SK-N-SH (cell line): Measurements from ENCODE around the gene RHOJ. TPM values are rescaled to one million over a fixed set of nuclear protein-coding genes. Genes with fewer than 3 reads are reported as not detected.

Source experiments
- CTCF ChIA-PET: fragments of 300-600, 350-600 bp; formaldehyde crosslinking; extraction: SDS; loops from one replicate; lab custom pipeline; 2021; lab: Yijun Ruan, JAX
- POLR2A ChIA-PET: fragments of 350-600 bp; sonication (Branson Sonifier 250); formaldehyde crosslinking; extraction: SDS; loops from one replicate; lab custom pipeline; 2020; ENCODE audit warnings: antibody characterized with exemption, inconsistent platforms; lab: Yijun Ruan, JAX
- DNase-seq: peaks from one replicate; pipeline ENCODE4 v3.0.0; 2012
- H2AFZ ChIP-seq: fragments of 200-600 bp; sonication (generic); 2 replicates; pipeline ENCODE4 v1.8.1; 2016; ENCODE audit warnings: antibody characterized with exemption, mild to moderate bottlenecking, low read depth
- H3F3A ChIP-seq: fragments of 200-600 bp; sonication (generic); replicated peaks from 2 replicates; pipeline ENCODE3; 2016; ENCODE audit warnings: antibody characterized with exemption, mild to moderate bottlenecking; ENCODE audit not compliant: insufficient read depth
- H3K27ac ChIP-seq, 2 experiments: fragments of 200-500 bp in 1 of 2; fragments of 200-600 bp in 1 of 2; sonication (Bioruptor generic) in 1 of 2; sonication (generic), shearing (Covaris generic) in 1 of 2; 2 replicates each; pipeline versions ENCODE4 v1.5.1 to v1.6.1; 2014 to 2016; ENCODE audit warnings: low read depth in 2 of 2, inconsistent platforms in 1 of 2, low read length in 1 of 2, mild to moderate bottlenecking in 1 of 2, mixed read lengths in 1 of 2
- H3K27me3 ChIP-seq: fragments of 200-600 bp; sonication (generic), shearing (Covaris generic); 2 replicates; pipeline ENCODE4 v1.6.1; 2016; ENCODE audit warnings: mixed run types; ENCODE audit not compliant: insufficient read depth
- H3K36me3 ChIP-seq, 2 experiments: fragments of 200-500 bp in 1 of 2; fragments of 200-600 bp in 1 of 2; sonication (Bioruptor generic) in 1 of 2; sonication (generic) in 1 of 2; replicated peaks in 1 of 2; 2 replicates each; pipeline versions ENCODE3 to v1.5.1; 2014 to 2016; ENCODE audit warnings: low read length in 1 of 2, mild to moderate bottlenecking in 1 of 2; ENCODE audit not compliant: insufficient read depth in 2 of 2, control insufficient read depth in 1 of 2
- H3K4me1 ChIP-seq, 2 experiments: fragments of 200-500 bp in 1 of 2; fragments of 200-600 bp in 1 of 2; sonication (Bioruptor generic) in 1 of 2; sonication (generic), shearing (Covaris generic) in 1 of 2; 2 replicates each; pipeline versions ENCODE4 v1.5.1 to v1.6.1; 2014 to 2016; ENCODE audit warnings: low read depth in 1 of 2, low read length in 1 of 2, mixed run types in 1 of 2; ENCODE audit not compliant: insufficient read depth in 2 of 2, control insufficient read depth in 1 of 2
- H3K4me2 ChIP-seq: fragments of 200-600 bp; sonication (generic), shearing (Covaris generic); 2 replicates; pipeline ENCODE4 v1.6.1; 2017; ENCODE audit warnings: mixed run types
- H3K4me3 ChIP-seq, 2 experiments: fragments of 200-500 bp in 1 of 2; fragments of 200-600 bp in 1 of 2; sonication (Bioruptor generic) in 1 of 2; sonication (generic), shearing (Covaris generic) in 1 of 2; 2 replicates each; pipeline versions ENCODE4 v1.5.1 to v1.8.1; 2014 to 2016; ENCODE audit warnings: low read depth in 2 of 2, inconsistent platforms in 1 of 2, low read length in 1 of 2, mild to moderate bottlenecking in 1 of 2, mixed read lengths in 1 of 2, moderate library complexity in 1 of 2
- H3K79me2 ChIP-seq: fragments of 200-600 bp; sonication (generic); 2 replicates; pipeline ENCODE4 v1.8.1; 2017; ENCODE audit warnings: mild to moderate bottlenecking; ENCODE audit not compliant: insufficient read depth
- H3K9ac ChIP-seq: fragments of 200-600 bp; sonication (generic); 2 replicates; pipeline ENCODE4 v1.6.1; 2017; ENCODE audit warnings: mixed run types
- H3K9me2 ChIP-seq: fragments of 200-600 bp; sonication (generic); 2 replicates; pipeline ENCODE4 v1.6.1; 2017; ENCODE audit warnings: mixed run types
- H3K9me3 ChIP-seq: fragments of 200-600 bp; sonication (generic); 2 replicates; pipeline ENCODE4 v1.6.1; 2017; ENCODE audit warnings: mixed run types, mild to moderate bottlenecking, moderate library complexity
- H4K20me1 ChIP-seq: fragments of 200-600 bp; sonication (generic); 2 replicates; pipeline ENCODE4 v1.6.1; 2017; ENCODE audit warnings: mild to moderate bottlenecking, mixed run types; ENCODE audit not compliant: insufficient read depth
- CHD2 ChIP-seq: fragments of 150-350 bp; IDR thresholded peaks from 2 replicates; pipeline ENCODE4 v1.6.1; 2018; ENCODE audit warnings: low read length; ENCODE audit not compliant: partially characterized antibody
- CTCF ChIP-seq: fragments of 200-600 bp; sonication (generic); IDR thresholded peaks from 2 replicates; pipeline ENCODE4 v1.6.1; 2017; ENCODE audit warnings: antibody characterized with exemption, mild to moderate bottlenecking, moderate library complexity
- FOXJ3 ChIP-seq: sonication (generic); formaldehyde crosslinking; IDR thresholded peaks from 2 replicates; pipeline ENCODE4 v1.5.1; 2020; ENCODE audit warnings: mild to moderate bottlenecking, missing genetic modification reagents
- FOXM1 ChIP-seq: IDR thresholded peaks from 2 replicates; pipeline ENCODE4 v1.4.0; 2012; ENCODE audit warnings: low read depth, mild to moderate bottlenecking
- GATA2 ChIP-seq: sonication (generic); formaldehyde crosslinking; IDR thresholded peaks from 2 replicates; pipeline ENCODE4 v1.5.0; 2020; ENCODE audit warnings: mild to moderate bottlenecking, missing genetic modification reagents
- JUND ChIP-seq: IDR thresholded peaks from 2 replicates; pipeline ENCODE4 v1.4.0; 2012
- NFIC ChIP-seq: IDR thresholded peaks from 2 replicates; pipeline ENCODE4 v1.4.0; 2012; ENCODE audit warnings: borderline replicate concordance
- NRF1 ChIP-seq: IDR thresholded peaks from 2 replicates; pipeline ENCODE4 v1.6.1; 2012; ENCODE audit warnings: low read depth, mild to moderate bottlenecking, low read length
- RCOR1 ChIP-seq: fragments of 150-350 bp; IDR thresholded peaks from 2 replicates; pipeline ENCODE4 v1.6.1; 2017; ENCODE audit warnings: antibody characterized with exemption, low read length
- REST ChIP-seq: IDR thresholded peaks from 2 replicates; pipeline ENCODE4 v1.6.1; 2012; ENCODE audit warnings: mild to moderate bottlenecking, low read depth, low read length, moderate library complexity
- RFX5 ChIP-seq: IDR thresholded peaks from 2 replicates; pipeline ENCODE4 v1.6.1; 2012; ENCODE audit warnings: mild to moderate bottlenecking, improper control_type of control experiment, low read length
- TAF1 ChIP-seq: IDR thresholded peaks from 2 replicates; pipeline ENCODE4 v1.6.1; 2012; ENCODE audit warnings: low read depth, mild to moderate bottlenecking, low read length, moderate library complexity, borderline replicate concordance
- USF2 ChIP-seq: fragments of 150-350 bp; IDR thresholded peaks from 2 replicates; pipeline ENCODE4 v1.6.1; 2017; ENCODE audit warnings: antibody characterized with exemption, low read length, low read depth, borderline replicate concordance
- WGBS: methylation state at CpG from one replicate; pipeline ENCODE4 v1.1.6; 2017; ENCODE audit warnings: low lambda C conversion rate; 5-methylcytosine and 5-hydroxymethylcytosine counted together
- polyA plus RNA-seq, 3 experiments: library from polyadenylated mRNA; depleted of rRNA; stranded (reverse); fragments of >200 nt; gene quantifications; 2 replicates each; pipeline ENCODE4 v1.2.3, GENCODE V29; 2012
- TF ChIP-seq, protein P1 (sequence below): fragments of 150-350 bp; IDR thresholded peaks from 2 replicates; pipeline ENCODE4 v1.6.1; 2016; ENCODE audit warnings: mild to moderate bottlenecking, low read depth, low read length

RHOJ gene
- polyA plus RNA-seq, 1 of the 3 experiments (the other 2 are of a cell fraction), result 12.1 TPM

GRCh38 chr14:63237791-63238190 is 33.5 kb downstream of the RHOJ start:
- WGBS, result 56% methylated on average over 7 of the region's 7 CpGs
- no peak for DNase-seq

More at GRCh38 chr14:63237791-63238190, 33.5 kb downstream of the RHOJ start:
- no peaks in the 10 kb centered on the region for H3K9me3 ChIP-seq
- H3F3A ChIP-seq, result peaks cover 3% of the 10 kb centered on the region
- TF ChIP-seq REST (no peak), CTCF (no peak), RCOR1 (no peak), NFIC (no peak), FOXJ3 (CRISPR knock-in tag) (no peak), USF2 (no peak), NRF1 (no peak), GATA2 (CRISPR knock-in tag) (no peak), FOXM1 (no peak), RFX5 (no peak), CHD2 (no peak), TAF1 (no peak), JUND (no peak)
- TF ChIP-seq, protein P1, sequence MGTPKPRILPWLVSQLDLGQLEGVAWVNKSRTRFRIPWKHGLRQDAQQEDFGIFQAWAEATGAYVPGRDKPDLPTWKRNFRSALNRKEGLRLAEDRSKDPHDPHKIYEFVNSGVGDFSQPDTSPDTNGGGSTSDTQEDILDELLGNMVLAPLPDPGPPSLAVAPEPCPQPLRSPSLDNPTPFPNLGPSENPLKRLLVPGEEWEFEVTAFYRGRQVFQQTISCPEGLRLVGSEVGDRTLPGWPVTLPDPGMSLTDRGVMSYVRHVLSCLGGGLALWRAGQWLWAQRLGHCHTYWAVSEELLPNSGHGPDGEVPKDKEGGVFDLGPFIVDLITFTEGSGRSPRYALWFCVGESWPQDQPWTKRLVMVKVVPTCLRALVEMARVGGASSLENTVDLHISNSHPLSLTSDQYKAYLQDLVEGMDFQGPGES, result no peak
- no peak overlapping the region for H3K4me3 ChIP-seq
- no peaks in the 10 kb centered on the region for H3K27me3 ChIP-seq
- no peaks in the 10 kb centered on the region for H4K20me1 ChIP-seq
- no peaks in the 10 kb centered on the region; the same call in 1 of the 2 replicates for H3K79me2 ChIP-seq
- no peak overlapping the region for H3K9ac ChIP-seq
- H3K4me1 ChIP-seq, result peaks cover 0 to 11% of the 10 kb centered on the region in 2 experiments; a peak in 1 of 4 replicates
- peak overlapping the region; percentile 32; the same call in 1 of the 2 replicates for H3K4me2 ChIP-seq
- peak overlapping the region in 1 of 2 experiments; percentile 37; a peak in 1 of 4 replicates for H3K27ac ChIP-seq
- no peaks in the 10 kb centered on the region for H3K36me3 ChIP-seq
- CTCF ChIA-PET, result interaction anchor here (1.5 kb wide), 1 partner anchor 1058 kb away, joined by 4 read pairs; no protein-coding TSS in a partner anchor
- POLR2A ChIA-PET, result no interaction called here
- H3K9me2 ChIP-seq, result no peaks in the 10 kb centered on the region
- H2AFZ ChIP-seq, result no peak overlapping the region
